ENCODE results near the gene CSF1R.

Gene CSF1R

DNA sequence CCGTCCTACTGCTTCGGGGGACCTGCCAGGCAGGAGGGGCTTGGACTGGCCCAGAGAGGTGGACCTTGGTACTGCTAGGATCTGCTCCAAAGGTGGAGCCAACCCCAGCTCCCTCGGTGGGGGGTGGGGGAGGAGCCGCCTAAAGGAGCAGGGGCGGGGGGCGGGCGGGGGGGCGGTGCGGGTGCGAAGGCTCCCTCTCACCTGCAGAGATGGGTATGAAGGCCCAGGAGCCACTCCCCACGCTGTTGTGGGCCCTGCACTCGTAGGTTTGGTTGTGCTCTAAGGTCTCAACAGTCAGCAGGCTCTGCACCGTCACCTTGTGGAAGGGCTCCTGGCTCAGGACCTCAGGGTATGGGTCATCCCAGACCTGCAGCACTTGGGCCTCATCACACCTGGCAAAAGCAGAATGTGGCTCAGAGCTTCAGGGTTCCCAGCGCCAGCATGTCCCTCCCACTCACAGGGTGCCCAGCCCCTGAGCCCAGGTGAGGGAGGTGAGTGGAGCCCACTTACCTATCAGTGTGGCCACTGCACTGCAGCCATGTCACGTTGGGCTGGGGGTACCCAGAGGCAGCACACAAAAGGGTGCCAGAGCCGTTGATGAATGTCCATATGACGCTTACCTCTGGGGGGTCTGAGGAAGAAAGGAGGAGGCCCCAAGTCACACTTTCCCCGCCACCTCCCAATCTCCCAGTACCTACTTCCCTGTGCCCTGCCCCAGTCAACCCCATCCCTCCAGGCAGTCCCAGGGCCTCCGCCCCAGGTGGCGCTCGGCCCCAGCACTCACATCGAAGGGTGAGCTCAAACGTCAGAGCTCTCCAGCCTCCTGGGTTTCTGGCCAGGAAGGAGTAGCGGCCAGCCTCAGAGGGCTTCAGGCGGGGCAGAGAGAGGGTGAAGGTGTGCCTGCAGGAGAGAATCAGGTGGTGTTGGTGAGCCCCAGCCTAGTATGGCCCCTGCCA is 16.4 kb downstream of the CSF1R start:
- no peak for DNase-seq (ENCODE audit: low read depth)

DNA sequence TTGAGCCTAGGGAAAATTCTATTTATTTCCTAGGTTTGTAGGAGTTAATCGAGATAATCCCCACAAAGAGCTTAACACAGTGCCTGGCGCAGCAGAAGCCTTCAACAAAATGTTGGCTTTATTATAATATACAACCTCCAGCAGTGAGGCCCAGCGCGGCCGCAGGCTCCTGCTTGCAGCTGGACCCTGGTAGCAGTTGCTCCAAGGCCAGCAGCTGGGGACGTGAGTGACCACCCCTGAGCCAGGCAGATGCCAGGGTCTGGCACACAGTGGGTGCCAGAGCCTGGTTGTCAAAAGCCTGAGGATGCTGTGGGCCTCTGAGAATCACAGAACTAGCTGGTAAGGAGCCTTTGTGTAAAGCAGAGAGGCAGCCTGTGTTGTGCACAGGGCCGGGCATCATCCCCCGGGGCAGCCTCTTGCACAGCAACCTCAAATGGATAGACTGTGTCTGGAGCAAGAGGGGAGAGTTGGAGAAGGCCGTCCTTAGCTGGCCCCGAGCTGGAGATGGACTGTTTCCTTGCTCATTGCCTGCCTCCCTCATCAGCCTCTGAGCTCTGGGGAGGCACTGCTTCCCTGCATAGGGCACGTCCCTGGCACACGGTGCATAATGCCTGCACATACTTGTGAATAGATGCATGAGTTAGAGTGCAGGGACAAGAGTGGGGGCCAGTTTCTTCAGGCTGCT is 17.3 kb downstream of the CSF1R start:
- DNase-seq (ENCODE audit: low read depth) = no peak

DNA sequence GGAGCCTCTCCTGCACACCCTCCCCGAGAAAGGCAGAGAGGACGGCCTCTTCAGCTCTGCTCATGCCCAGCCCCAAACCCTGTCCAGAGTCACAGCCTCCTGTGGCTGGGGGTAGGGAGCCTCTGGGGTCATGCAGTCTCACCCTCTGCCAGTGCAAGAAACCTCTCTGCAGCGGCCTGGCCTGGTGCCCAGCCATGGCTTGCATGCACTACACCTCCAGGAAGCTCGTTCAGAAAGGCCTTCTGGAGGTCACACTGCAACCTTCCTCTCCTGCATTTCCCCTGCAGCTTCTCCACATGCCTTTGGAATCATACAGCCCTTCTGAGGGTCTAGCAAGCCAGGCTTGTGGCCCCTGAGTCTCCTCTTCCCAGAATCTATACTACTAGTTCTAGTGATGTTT is 17.9 kb downstream of the CSF1R start:
- no peak for DNase-seq (ENCODE audit: low read depth)

GRCh38 chr5:150068071-150068470 is 18.3 kb downstream of the CSF1R start:
- DNase-seq (ENCODE audit: low read depth) = no peak

- DNase-seq (ENCODE audit: low read depth) = no peak
These were observed 18.9 kb downstream of the CSF1R start for GRCh38 chr5:150067405-150067960.

DNA sequence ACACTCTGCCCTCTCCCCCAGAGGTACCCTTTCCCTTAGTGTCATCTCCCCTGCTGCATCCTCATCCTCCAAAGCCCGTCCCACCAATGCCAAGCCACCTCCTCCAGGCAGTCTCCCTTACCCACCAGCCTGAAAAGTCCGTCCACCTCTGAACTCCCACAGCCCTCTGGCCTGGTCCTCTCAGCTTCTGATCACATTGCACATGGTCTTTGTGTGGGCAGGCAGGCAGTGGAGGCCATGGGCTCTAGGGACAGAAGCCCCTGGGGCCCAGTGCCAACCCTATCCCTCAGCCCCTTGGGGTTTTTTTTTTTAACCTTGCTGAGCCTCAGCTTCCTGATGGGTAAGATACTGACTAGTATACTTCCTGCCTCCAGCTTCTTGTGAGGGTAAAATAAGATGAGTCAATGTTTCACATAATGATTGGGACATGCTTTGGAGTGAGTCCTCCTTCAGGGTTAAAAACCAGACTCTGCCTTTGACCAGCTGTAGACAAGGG is 19.4 kb downstream of the CSF1R start:
- no peak for DNase-seq (ENCODE audit: low read depth)

DNA sequence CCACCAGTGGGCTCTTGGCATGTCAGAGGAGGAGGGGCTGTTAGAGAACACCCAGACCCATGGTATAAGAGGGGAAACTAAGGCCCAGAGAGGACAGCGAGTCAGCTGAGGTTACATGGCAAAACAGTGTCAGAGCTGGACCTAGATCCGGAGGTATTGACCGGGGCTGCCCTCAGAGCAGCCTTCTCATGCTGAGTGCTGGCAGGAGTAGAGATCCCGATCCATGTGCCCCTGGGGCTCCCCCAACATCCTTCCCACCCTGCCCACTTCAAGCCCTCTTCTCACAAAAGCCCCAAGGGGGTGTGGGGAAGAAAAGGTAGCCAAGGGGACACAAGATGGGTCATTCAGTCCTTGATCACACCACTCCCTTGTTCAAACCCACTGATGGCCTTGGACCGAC is 19.9 kb downstream of the CSF1R start:
- DNase-seq (ENCODE audit: low read depth) = no peak

- no peak for DNase-seq (ENCODE audit: low read depth)
These were observed 20.5 kb downstream of the CSF1R start for GRCh38 chr5:150065886-150066285.

- no peak for DNase-seq (ENCODE audit: low read depth)
These were observed 21.0 kb downstream of the CSF1R start for GRCh38 chr5:150065346-150065745.

- no peak for DNase-seq (ENCODE audit: low read depth)
These were observed 21.6 kb downstream of the CSF1R start for GRCh38 chr5:150064681-150065220.

- DNase-seq (ENCODE audit: low read depth) = no peak
These were observed 22.7 kb downstream of the CSF1R start for GRCh38 chr5:150063638-150064037.

- no peak for DNase-seq (ENCODE audit: low read depth)
These were observed 24.0 kb downstream of the CSF1R start for GRCh38 chr5:150062216-150062922.

- DNase-seq (ENCODE audit: low read depth) = no peak
These were observed 24.8 kb downstream of the CSF1R start for GRCh38 chr5:150061538-150061995.

DNA sequence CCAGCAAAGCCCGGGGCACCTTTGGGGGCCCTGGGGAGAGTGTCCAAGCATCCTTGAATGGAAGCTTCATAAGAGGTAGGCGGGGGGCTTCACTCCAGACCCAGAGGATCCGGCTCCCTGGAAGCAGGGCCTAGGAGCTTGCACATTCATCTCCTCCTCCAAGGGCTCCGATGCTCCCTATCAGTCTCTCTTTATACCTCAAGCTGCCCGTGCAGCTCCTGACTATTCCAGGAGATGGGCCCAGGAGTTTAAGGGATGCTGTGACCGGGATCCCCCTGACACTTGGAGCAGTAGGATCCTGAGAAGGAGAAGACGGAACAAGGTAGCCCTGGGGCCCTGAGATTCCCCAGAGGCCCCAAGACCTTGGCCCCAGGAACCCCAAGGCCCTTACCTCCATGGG is 25.9 kb downstream of the CSF1R start:
- DNase-seq (ENCODE audit: low read depth) = no peak

GRCh38 chr5:150059623-150060022 is 26.7 kb downstream of the CSF1R start:
- DNase-seq (ENCODE audit: low read depth) = no peak

DNA sequence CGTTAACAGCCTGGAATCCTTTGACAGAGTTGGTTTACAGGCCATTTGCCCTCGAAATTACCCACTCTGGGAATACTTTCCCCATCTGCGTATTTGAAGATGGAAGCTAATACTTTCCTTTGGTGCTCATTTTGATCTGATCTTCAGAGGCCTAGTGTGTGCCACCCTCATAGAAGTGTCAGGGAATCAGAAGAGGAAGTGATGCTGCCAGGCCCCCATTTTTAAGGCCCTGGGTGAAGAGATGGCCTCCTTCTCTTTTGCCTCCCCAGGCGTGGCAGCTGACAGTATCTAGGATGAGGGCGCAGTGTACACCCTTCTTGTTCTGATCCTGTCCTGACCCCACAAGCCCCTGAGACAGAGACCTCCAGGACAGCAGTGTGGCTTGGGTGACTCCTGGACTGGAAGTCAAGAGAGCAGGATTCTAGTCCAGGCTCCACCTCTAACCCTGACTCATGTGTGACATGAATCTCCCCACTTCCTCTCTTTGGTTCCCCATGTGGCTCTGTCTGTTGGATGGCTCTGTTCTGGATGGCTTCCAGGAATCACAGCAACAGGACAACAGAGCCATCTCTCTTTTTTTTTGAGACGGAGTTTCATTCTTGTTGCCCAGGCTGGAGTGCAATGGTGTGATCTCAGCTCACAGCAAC is 27.8 kb downstream of the CSF1R start:
- DNase-seq (ENCODE audit: low read depth) = no peak

DNA sequence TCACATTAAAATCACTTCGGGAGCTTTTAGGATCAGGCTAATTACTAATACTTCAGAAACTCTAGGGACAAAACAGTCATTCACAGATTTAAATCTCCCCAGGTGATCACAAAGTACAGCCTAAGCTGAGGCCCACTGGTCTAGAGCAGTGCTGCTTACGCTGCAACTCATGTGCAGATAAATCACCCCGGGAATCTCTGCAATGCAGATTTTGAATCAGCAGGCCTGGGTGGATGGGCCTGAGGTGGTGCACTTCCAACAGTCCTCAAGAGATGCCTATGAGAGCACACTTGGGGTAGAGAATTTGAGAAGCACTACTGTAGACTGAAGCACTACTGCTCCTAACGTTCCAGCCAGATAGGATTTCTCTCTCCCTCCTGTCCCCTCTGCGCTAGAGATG is 28.4 kb downstream of the CSF1R start:
- DNase-seq (ENCODE audit: low read depth) = no peak

GRCh38 chr5:150057511-150057910 is 28.8 kb downstream of the CSF1R start:
- no peak for DNase-seq (ENCODE audit: low read depth)

- DNase-seq (ENCODE audit: low read depth) = no peak
These were observed 29.3 kb downstream of the CSF1R start for GRCh38 chr5:150057052-150057451.

- no peak for DNase-seq (ENCODE audit: low read depth)
These were observed 30.3 kb downstream of the CSF1R start for GRCh38 chr5:150056075-150056443.

DNA sequence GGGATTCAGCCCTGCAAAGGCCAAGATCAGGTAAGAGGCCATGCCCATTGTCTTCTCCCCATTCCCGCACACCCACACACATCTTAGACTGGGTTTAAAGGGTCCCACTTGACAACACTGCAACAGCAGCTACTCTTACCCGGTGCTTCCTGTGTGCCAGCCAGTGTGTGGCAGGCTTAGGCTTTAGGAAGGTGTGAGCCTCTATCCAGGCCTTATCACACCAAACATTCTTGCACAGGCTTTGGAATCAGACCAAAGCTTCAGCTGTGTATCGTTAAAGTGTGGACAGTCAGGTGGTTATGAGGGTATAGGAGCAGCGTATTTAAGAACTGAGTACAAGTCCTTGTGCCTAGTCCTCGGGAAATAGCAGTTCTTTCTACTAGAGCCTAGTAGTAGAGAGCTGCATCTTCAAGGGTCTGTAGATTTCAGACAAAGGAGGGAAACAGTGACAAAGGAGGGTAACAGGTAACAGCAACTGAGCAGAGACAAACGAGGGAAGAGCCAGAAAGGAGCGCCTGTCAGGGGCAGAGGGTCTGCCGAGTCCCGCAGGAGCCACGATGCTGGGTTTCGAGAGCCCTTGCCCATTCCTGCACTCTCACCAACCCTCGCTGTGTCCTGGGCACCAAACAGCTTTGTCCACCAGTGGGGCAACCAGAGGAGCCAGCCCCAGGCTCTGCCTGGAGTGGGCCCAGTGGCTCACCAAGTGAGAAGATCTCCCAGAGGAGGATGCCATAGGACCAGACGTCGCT is 30.9 kb downstream of the CSF1R start:
- DNase-seq (ENCODE audit: low read depth) = no peak

Data from activated T-cell treated with anti-CD3 and anti-CD28 coated beads for 24 hours (primary cell).